ENCODE measurements around the gene ERC1. TPM values are rescaled to one million over a fixed set of nuclear protein-coding genes. Genes with fewer than 3 reads are reported as not detected.

ERC1 gene
- total and polyA plus RNA-seq, 9 of the 15 experiments (the other 6 are each of a cell fraction or from before 2014, with no cell fraction given): 0.74 to 11.8 (median 4.8) TPM

DNA sequence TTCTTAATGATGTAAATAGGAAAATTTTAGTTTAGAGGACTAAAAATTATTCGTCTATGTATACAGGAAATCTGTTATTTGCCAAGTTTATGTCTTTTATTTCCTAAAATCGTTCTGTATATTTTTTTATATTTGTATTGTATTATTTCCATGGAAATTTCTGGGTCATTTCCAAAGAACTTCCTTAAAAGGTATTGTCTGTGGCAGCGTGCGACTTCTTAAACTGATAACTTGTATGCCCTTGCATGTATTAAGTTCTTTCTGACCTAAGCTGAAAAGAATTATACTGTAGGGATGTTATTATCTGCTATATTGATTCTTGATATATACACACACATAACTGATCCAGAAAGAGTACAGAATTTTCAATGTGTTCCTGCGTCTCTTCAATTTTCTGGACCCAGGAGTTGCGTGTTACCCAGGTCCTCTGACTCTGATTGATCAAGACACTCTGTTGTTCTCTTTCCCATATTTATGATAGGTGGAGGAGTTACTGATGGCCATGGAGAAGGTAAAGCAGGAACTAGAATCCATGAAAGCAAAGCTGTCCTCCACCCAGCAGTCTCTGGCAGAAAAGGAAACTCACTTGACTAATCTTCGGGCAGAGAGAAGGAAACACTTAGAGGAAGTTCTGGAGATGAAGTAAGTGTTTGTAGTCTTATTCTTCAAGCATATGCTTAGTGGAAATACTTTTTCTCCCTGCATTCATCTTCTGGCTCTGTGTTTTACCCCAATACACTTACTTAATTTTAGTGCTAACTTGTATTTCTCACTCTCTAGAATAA is 298.5 kb downstream of the ERC1 start:
- no peak for ATAC-seq
- BruUV-seq (replicated peaks): no TSS peak
- 77% methylated on average over 7 of the region's 7 CpGs for WGBS (ENCODE audit: insufficient coverage, low coverage, missing lambda C conversion rate)

More for the DNA sequence above, 298.5 kb downstream of the ERC1 start:
- ChIA-PET CTCF (ENCODE audit: low intra/inter-chr PET ratio) (no interaction called here), POLR2A (no interaction called here)
- no peak overlapping the region for H3K9ac ChIP-seq (ENCODE audit: insufficient read depth in 1 of 2, low read depth in 2 of 2, low read length in 2 of 2)
- H4K20me1 ChIP-seq (replicated peaks; ENCODE audit: control insufficient read depth, insufficient read depth, low read length): no peaks in the 10 kb centered on the region
- in situ Hi-C loops (cut with MboI): loop anchor here (10.0 to 25.0 kb wide), 2 partner anchors 105 to 298 kb away; partner anchors contain the start of gene FBXL14
- no peak overlapping the region for H3K4me2 ChIP-seq (ENCODE audit: insufficient read depth, low read length)
- no peaks in the 10 kb centered on the region; the same call in 2 of the 3 replicates for H3K36me3 ChIP-seq (ENCODE audit: control insufficient read depth, insufficient read depth, low read length)
- intact Hi-C loops (cut with micrococcal nuclease): no loop called here
- FAIRE-seq (no peak), DNase-seq (ENCODE audit: extremely low read depth in 1 of 4, low spot score in 3 of 4) (no peak)
- TF ChIP-seq FIP1L1 (IDR thresholded peaks at IDR 0.05; ENCODE audit: low read depth, low read length, poor library complexity, severe bottlenecking): no peak
- no peak for TF ChIP-seq SAFB (IDR thresholded peaks at IDR 0.05; ENCODE audit: borderline replicate concordance, low read depth, low read length)
- TF ChIP-seq HLTF (IDR thresholded peaks at IDR 0.05): no peak
- TF ChIP-seq MBD2 (IDR thresholded peaks at IDR 0.05; ENCODE audit: borderline replicate concordance, low read depth): no peak
- TF ChIP-seq, protein P1, sequence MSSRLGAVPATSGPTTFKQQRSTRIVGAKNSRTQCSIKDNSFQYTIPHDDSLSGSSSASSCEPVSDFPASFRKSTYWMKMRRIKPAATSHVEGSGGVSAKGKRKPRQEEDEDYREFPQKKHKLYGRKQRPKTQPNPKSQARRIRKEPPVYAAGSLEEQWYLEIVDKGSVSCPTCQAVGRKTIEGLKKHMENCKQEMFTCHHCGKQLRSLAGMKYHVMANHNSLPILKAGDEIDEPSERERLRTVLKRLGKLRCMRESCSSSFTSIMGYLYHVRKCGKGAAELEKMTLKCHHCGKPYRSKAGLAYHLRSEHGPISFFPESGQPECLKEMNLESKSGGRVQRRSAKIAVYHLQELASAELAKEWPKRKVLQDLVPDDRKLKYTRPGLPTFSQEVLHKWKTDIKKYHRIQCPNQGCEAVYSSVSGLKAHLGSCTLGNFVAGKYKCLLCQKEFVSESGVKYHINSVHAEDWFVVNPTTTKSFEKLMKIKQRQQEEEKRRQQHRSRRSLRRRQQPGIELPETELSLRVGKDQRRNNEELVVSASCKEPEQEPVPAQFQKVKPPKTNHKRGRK (tag; IDR thresholded peaks at IDR 0.05): no peak
- TF ChIP-seq ETS2 (tag; IDR thresholded peaks at IDR 0.05; ENCODE audit: borderline replicate concordance, poor library complexity, severe bottlenecking): no peak
- TF ChIP-seq, protein P2, sequence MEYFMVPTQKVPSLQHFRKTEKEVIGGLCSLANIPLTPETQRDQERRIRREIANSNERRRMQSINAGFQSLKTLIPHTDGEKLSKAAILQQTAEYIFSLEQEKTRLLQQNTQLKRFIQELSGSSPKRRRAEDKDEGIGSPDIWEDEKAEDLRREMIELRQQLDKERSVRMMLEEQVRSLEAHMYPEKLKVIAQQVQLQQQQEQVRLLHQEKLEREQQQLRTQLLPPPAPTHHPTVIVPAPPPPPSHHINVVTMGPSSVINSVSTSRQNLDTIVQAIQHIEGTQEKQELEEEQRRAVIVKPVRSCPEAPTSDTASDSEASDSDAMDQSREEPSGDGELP (CRISPR knock-in tag; IDR thresholded peaks at IDR 0.05; ENCODE audit: borderline replicate concordance): no peak
- TF ChIP-seq RBM39 (optimal IDR thresholded peaks at IDR 0.05; ENCODE audit: low read depth, low read length): no peak
- TF ChIP-seq, protein P3, sequence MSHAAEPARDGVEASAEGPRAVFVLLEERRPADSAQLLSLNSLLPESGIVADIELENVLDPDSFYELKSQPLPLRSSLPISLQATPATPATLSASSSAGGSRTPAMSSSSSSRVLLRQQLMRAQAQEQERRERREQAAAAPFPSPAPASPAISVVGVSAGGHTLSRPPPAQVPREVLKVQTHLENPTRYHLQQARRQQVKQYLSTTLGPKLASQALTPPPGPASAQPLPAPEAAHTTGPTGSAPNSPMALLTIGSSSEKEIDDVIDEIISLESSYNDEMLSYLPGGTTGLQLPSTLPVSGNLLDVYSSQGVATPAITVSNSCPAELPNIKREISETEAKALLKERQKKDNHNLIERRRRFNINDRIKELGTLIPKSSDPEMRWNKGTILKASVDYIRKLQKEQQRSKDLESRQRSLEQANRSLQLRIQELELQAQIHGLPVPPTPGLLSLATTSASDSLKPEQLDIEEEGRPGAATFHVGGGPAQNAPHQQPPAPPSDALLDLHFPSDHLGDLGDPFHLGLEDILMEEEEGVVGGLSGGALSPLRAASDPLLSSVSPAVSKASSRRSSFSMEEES (CRISPR knock-in tag; IDR thresholded peaks at IDR 0.05): no peak
- TF ChIP-seq ZNF217 (CRISPR knock-in tag; IDR thresholded peaks at IDR 0.05): no peak
- no peak for TF ChIP-seq ZBTB1 (CRISPR knock-in tag; IDR thresholded peaks at IDR 0.05; ENCODE audit: borderline replicate concordance, low read depth)
- no peak for TF ChIP-seq HNRNPK (IDR thresholded peaks at IDR 0.05; ENCODE audit: low read depth, low read length, poor library complexity, severe bottlenecking)
- no peaks in the 10 kb centered on the region; a peak in 2 of 5 replicates for H3K4me1 ChIP-seq (replicated peaks in 1 of 2; ENCODE audit: control insufficient read depth in 2 of 2, insufficient read depth in 2 of 2, low read length in 2 of 2)
- H3K27ac ChIP-seq (ENCODE audit: extremely low read depth, low read depth, low read length): no peak overlapping the region
- H3K27me3 ChIP-seq (ENCODE audit: control insufficient read depth in 2 of 2, insufficient read depth in 2 of 2, low read length in 2 of 2): no peaks in the 10 kb centered on the region
- H3K79me2 ChIP-seq (ENCODE audit: control insufficient read depth, insufficient read depth, low read length): no peaks in the 10 kb centered on the region
- no peak overlapping the region for H2AFZ ChIP-seq (ENCODE audit: low read depth, low read length)
- no peak overlapping the region for H3K4me3 ChIP-seq
- H3K9me3 ChIP-seq (replicated peaks; ENCODE audit: control insufficient read depth, insufficient read depth, low read depth, low read length): no peaks in the 10 kb centered on the region
- H3K9me1 ChIP-seq (ENCODE audit: control insufficient read depth, insufficient read depth, low read length): no peaks in the 10 kb centered on the region

All from K562 (cell line).